Mammary epithelial cell (primary cell): ENCODE data around the gene PI4K2A.

Source experiments
- CTCF ChIP-seq, 2 donors: IDR thresholded peaks in 1 of 2; conservative IDR thresholded peaks in 1 of 2; 2 replicates each; pipeline ENCODE4 v1.5.1; 2011 to 2012; ENCODE audit warnings: inconsistent platforms in 2 of 2, low read length in 2 of 2, mild to moderate bottlenecking in 2 of 2, control low read depth in 1 of 2, low read depth in 1 of 2; ENCODE audit not compliant: insufficient read depth in 1 of 2; ENCODE audit errors: extremely low read depth in 1 of 2
- EZH2 ChIP-seq: IDR thresholded peaks from 2 replicates; pipeline ENCODE4 v1.6.1; 2012; ENCODE audit warnings: low read length, inconsistent platforms, borderline replicate concordance

- no peak for TF ChIP-seq EZH2
- no peak for TF ChIP-seq CTCF (conservative IDR thresholded peaks at IDR 0.05 in 1 of 2, IDR thresholded peaks at IDR 0.05 in 1 of 2; ENCODE audit: extremely low read depth in 1 of 2, insufficient read depth in 1 of 2, low read depth in 1 of 2, low read length in 2 of 2)
These were observed 49.7 kb downstream of the PI4K2A start for GRCh38 chr10:97690133-97690532.
